Nephron progenitor cell (in vitro differentiated cells): ENCODE measurements around the gene EPC2.
A peak's percentile ranks its signal among the peaks of the same experiment; 100 is the strongest.

ENCODE experiments used
- DNase-seq: peaks from one replicate; pipeline ENCODE4 v3.0.0; 2021
- H3K27ac Mint-ChIP-seq: 2 replicates; pipeline ENCODE4 v1.8.0; 2021; ENCODE audit warnings: mild to moderate bottlenecking, moderate library complexity, mixed read lengths
- H3K27me3 Mint-ChIP-seq: 2 replicates; pipeline ENCODE4 v1.8.0; 2021; ENCODE audit warnings: mild to moderate bottlenecking, low read depth, mixed read lengths; ENCODE audit not compliant: poor library complexity
- H3K36me3 Mint-ChIP-seq: 2 replicates; pipeline ENCODE4 v1.8.0; 2021; ENCODE audit warnings: low read depth, mixed read lengths
- H3K4me1 Mint-ChIP-seq: 2 replicates; pipeline ENCODE4 v1.8.0; 2021; ENCODE audit warnings: mixed read lengths
- H3K4me3 Mint-ChIP-seq: 2 replicates; pipeline ENCODE4 v1.8.0; 2021; ENCODE audit warnings: mild to moderate bottlenecking, moderate library complexity, mixed read lengths
- H3K9me3 Mint-ChIP-seq: 2 replicates; pipeline ENCODE4 v1.8.0; 2021; ENCODE audit warnings: mild to moderate bottlenecking, moderate library complexity, mixed read lengths
- TF ChIP-seq, protein P1 (sequence below): fragments of 200-600 bp; sonication (generic); IDR thresholded peaks from 2 replicates; pipeline ENCODE4 v1.5.0; 2021; ENCODE audit warnings: antibody characterized with exemption

EPC2 gene

DNA sequence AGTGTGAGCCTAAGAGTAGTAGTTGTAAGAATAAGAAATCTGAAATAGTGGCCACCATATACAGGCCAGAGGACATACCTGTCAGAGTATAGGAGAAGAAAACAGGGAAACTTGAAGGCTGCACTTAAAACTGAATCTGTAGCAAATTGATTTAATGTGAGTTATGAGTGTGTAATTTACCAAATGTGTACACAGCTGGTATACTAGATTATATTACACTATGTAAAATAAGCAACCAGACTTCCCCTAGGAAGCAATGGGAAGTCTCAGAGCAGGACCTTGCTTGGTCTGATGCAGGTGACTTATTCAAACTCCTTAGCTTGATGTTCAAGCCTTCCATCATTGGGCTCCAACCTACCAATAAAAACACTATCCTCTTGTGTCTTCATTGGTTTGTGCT, 17.3 kb upstream of the EPC2 start:
- no peak overlapping the region for H3K27ac Mint-ChIP-seq
- no peak for DNase-seq
- peaks cover 15% of the 10 kb centered on the region for H3K4me1 Mint-ChIP-seq
- H3K4me3 Mint-ChIP-seq = no peak overlapping the region
- H3K9me3 Mint-ChIP-seq = no peaks in the 10 kb centered on the region
- H3K27me3 Mint-ChIP-seq = peaks cover 27% of the 10 kb centered on the region
- H3K36me3 Mint-ChIP-seq = no peaks in the 10 kb centered on the region
- TF ChIP-seq, protein P1, sequence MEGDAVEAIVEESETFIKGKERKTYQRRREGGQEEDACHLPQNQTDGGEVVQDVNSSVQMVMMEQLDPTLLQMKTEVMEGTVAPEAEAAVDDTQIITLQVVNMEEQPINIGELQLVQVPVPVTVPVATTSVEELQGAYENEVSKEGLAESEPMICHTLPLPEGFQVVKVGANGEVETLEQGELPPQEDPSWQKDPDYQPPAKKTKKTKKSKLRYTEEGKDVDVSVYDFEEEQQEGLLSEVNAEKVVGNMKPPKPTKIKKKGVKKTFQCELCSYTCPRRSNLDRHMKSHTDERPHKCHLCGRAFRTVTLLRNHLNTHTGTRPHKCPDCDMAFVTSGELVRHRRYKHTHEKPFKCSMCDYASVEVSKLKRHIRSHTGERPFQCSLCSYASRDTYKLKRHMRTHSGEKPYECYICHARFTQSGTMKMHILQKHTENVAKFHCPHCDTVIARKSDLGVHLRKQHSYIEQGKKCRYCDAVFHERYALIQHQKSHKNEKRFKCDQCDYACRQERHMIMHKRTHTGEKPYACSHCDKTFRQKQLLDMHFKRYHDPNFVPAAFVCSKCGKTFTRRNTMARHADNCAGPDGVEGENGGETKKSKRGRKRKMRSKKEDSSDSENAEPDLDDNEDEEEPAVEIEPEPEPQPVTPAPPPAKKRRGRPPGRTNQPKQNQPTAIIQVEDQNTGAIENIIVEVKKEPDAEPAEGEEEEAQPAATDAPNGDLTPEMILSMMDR = no peak

DNA sequence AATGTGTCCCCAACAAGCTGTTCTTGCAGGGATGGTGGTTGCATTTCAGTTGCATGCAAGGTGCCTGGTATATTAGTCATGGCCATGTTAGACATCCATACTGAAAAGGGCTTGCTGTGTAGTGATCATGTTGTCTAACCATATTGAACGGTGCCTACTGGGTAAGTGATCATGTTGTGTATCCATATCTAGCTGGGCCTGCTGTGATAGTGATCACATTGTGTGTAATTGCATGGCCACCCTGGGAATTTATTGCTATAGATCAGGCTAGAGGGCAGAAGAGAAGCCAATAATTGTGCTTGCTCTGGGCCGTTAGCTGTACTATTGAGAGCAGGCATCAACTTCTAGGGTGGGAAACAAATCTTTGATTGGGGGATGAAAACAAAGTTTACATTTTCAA, 9.8 kb upstream of the EPC2 start:
- peaks cover 11% of the 10 kb centered on the region for H3K27me3 Mint-ChIP-seq
- H3K9me3 Mint-ChIP-seq = no peaks in the 10 kb centered on the region
- no peak for DNase-seq

DNA sequence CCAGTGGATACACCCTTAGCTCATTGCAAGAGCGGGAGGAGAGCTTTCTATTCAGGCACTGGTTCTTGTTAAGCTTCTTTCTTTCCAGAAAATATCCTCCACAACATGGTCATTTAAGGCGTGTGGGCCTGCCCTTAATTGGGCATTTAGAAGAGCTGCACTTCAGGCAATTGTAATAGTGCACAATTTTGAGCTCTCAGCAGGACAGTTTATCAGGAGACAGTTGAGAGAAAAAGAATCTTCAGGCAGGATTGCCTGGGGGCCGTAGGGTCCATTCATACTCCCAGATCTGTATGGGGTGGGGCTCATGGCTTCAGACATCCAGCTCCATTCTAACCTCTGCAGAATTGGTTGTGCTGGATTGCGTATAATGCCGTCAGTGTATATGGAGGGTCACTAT, 6.0 kb upstream of the EPC2 start:
- Mint-ChIP-seq H3K4me3 (no peak overlapping the region), H3K27ac (no peak overlapping the region), H3K9me3 (no peaks in the 10 kb centered on the region), H3K27me3 (peaks cover 28% of the 10 kb centered on the region), H3K36me3 (no peaks in the 10 kb centered on the region), H3K4me1 (peaks cover 8% of the 10 kb centered on the region)
- TF ChIP-seq, protein P1 = no peak
- DNase-seq = no peak

More for the DNA sequence above, 9.8 kb upstream of the EPC2 start:
- Mint-ChIP-seq H3K27ac (no peak overlapping the region), H3K36me3 (no peaks in the 10 kb centered on the region), H3K4me3 (no peak overlapping the region), H3K4me1 (no peaks in the 10 kb centered on the region)
- TF ChIP-seq, protein P1 = no peak

DNA sequence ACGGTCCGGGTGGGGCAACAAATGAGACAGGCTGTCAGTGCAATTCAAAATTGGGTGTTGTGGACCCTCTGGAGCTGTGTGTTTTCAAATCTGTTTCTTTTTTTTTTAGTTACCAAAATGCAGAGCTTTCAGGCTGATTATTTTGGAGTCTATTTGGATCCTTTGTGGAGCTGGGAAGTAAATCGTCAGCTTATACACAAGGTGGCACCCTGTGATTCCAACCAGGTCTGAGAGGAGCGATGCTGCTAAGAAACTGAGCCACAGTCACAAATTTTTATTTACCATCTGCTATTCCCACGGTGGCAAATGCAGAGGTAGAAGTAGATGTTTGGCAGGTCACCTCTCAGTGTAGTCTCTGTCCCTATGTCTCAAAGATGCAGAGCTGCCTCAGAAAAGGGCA, 3.8 kb upstream of the EPC2 start:
- Mint-ChIP-seq H3K27ac (no peak overlapping the region), H3K27me3 (peaks cover 33% of the 10 kb centered on the region), H3K4me3 (no peak overlapping the region), H3K4me1 (peaks cover 12% of the 10 kb centered on the region), H3K9me3 (no peaks in the 10 kb centered on the region), H3K36me3 (no peaks in the 10 kb centered on the region)
- TF ChIP-seq, protein P1 = no peak
- no peak for DNase-seq

DNA sequence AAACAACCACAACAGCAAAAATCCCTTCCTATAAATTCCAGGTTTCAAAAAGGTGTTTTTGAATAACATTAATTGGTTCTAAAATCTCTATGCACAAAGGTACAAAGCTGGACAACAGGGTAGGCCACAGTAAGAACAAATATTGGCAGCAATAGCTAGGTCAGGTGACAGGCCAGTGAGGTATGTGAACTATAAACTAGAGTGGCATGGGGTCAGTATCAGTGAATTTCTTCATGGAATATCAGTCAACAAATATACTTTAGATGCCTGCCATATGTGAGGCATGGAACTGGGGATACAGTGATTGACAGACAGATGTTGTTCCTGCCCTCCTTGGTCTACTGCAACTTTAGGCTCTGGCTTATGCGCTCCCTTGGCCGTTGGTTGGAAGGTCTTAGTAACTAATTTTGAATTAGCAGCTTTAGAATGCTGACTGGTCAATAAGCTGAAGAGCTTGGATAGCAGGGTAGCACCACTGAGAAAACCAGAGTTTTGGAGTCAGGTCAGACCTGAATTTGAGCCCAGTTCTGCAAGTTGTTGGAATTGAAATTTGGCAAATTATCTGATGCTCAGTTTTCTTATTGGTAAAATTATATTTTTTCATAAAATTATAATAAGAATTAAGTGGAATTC, 2.3 kb upstream of the EPC2 start:
- no peak for DNase-seq
- Mint-ChIP-seq H3K27me3 (peaks cover 29% of the 10 kb centered on the region), H3K9me3 (no peaks in the 10 kb centered on the region), H3K4me3 (no peak overlapping the region), H3K27ac (no peak overlapping the region), H3K4me1 (peaks cover 19% of the 10 kb centered on the region), H3K36me3 (peaks cover 4% of the 10 kb centered on the region)
- TF ChIP-seq, protein P1 = no peak

DNA sequence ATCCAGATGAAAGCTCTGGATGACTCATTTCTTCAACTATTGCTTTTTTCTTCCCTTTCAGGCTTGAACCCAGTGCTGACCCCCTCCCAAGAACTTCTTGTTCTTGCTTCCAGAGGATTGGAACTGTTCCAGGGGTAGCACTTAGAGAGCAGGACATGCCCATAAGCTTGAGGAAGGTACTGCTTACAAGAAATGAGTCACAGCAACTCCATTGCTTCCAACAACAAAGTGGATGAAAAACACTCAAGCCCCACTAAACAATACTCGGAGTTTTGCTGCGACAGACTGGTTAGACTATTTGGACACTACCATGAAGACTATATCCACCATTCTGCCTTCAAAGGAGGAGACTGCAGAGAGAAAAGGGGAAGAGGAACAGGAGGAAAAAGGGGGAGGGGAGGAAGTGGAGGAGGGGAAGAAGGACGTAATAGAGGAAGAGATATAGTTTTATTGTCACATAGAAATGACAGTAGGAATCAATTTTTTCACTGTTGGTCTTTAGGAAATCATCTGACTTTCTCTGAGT, 1.6 kb upstream of the EPC2 start:
- Mint-ChIP-seq H3K36me3 (peaks cover 7% of the 10 kb centered on the region), H3K27me3 (peaks cover 29% of the 10 kb centered on the region), H3K4me3 (peak overlapping the region; percentile 92), H3K4me1 (peaks cover 19% of the 10 kb centered on the region), H3K9me3 (no peaks in the 10 kb centered on the region), H3K27ac (no peak overlapping the region)
- TF ChIP-seq, protein P1 = no peak
- DNase-seq = no peak
